HepG2 (cell line): ENCODE data around the gene NAALADL1. TPM values are rescaled to one million over a fixed set of nuclear protein-coding genes. Genes with fewer than 3 reads are reported as not detected.

Experiments used
- ATAC-seq: fragments of 200-7000 bp; cut with Tn5 transposase; 3 replicates; pipeline ENCODE4 v1.9.1; 2020; ENCODE audit warnings: mild to moderate bottlenecking, moderate library complexity
- BruUV-seq: library from RNA; stranded (reverse); fragments of 400-500 nt; replicated peaks from 2 replicates; lab custom pipeline; 2021; lab: Mats Ljungman, UMichigan
- CTCF ChIA-PET: fragments of 300-600 bp; formaldehyde crosslinking; extraction: SDS; loops from one replicate; lab custom pipeline; 2021; ENCODE audit warnings: low total read pairs, inconsistent platforms, low intra/inter-chr PET ratio; lab: Yijun Ruan, JAX
- POLR2A ChIA-PET: fragments of 350-600 bp; sonication (Branson Sonifier 250); formaldehyde crosslinking; loops from one replicate; lab custom pipeline; 2020; ENCODE audit warnings: antibody characterized with exemption, inconsistent platforms; lab: Yijun Ruan, JAX
- DNase-seq: peaks from one replicate; pipeline ENCODE4 v3.0.0-alpha.2; 2015; ENCODE audit warnings: low spot score
- FAIRE-seq: peaks from 3 replicates; lab custom pipeline; 2011; peaks lifted over from hg19 to GRCh38; lab: Jason Lieb, UNC
- H2AFZ ChIP-seq: one replicate; pipeline ENCODE4 v1.6.1; 2011; ENCODE audit warnings: low read length, inconsistent platforms
- H3K27ac ChIP-seq: fragments of 300-600 bp; 3 replicates; pipeline ENCODE4 v1.8.0; 2011; ENCODE audit warnings: mixed run types, mild to moderate bottlenecking, mixed read lengths, low read length, inconsistent platforms; ENCODE audit not compliant: insufficient read depth; ENCODE audit errors: extremely low read length
- H3K27me3 ChIP-seq, 2 experiments: fragments of 200-600 bp in 1 of 2; 2 replicates in 1 of 2; 3 replicates in 1 of 2; pipeline versions ENCODE4 v1.6.0 to v1.8.0; 2011; ENCODE audit warnings: low read length in 2 of 2, mild to moderate bottlenecking in 2 of 2, moderate library complexity in 2 of 2, inconsistent platforms in 1 of 2; ENCODE audit not compliant: insufficient read depth in 2 of 2, control insufficient read depth in 1 of 2
- H3K36me3 ChIP-seq, 2 experiments: fragments of 200-600 bp in 1 of 2; replicated peaks in 1 of 2; 2 replicates in 1 of 2; 3 replicates in 1 of 2; pipeline versions ENCODE4 v1.5.1 to v1.8.0; 2011; ENCODE audit warnings: low read length in 2 of 2, inconsistent platforms in 1 of 2; ENCODE audit not compliant: insufficient read depth in 2 of 2, control insufficient read depth in 1 of 2
- H3K4me1 ChIP-seq: 2 replicates; pipeline ENCODE4 v1.5.1; 2012; ENCODE audit warnings: low read length, inconsistent platforms; ENCODE audit not compliant: insufficient read depth
- H3K4me2 ChIP-seq: 2 replicates; pipeline ENCODE4 v1.6.0; 2011; ENCODE audit warnings: low read depth, low read length, inconsistent platforms
- H3K4me3 ChIP-seq, 3 experiments: fragments of 200-600 bp in 1 of 3; sonication (generic), shearing (Covaris generic) in 1 of 3; replicated peaks in 1 of 3; 2 replicates each; pipeline ENCODE4 v1.5.1; 2011 to 2016; ENCODE audit warnings: low read length in 3 of 3, inconsistent platforms in 2 of 3, low read depth in 2 of 3, mild to moderate bottlenecking in 2 of 3, control low read depth in 1 of 3, mixed read lengths in 1 of 3; ENCODE audit not compliant: insufficient read depth in 1 of 3
- H3K79me2 ChIP-seq: one replicate; pipeline ENCODE4 v1.6.1; 2011; ENCODE audit warnings: low read length, inconsistent platforms; ENCODE audit not compliant: insufficient read depth
- H3K9ac ChIP-seq: 2 replicates; pipeline ENCODE4 v1.6.0; 2011; ENCODE audit warnings: mild to moderate bottlenecking, low read depth, low read length, inconsistent platforms; ENCODE audit not compliant: insufficient read depth
- H3K9me3 ChIP-seq: 2 replicates; pipeline ENCODE4 v1.5.1; 2012; ENCODE audit warnings: mild to moderate bottlenecking, low read length
- H4K20me1 ChIP-seq: 2 replicates; pipeline ENCODE4 v1.6.0; 2011; ENCODE audit warnings: inconsistent platforms, mild to moderate bottlenecking, low read length, moderate library complexity; ENCODE audit not compliant: insufficient read depth
- HMG20B ChIP-seq: conservative IDR thresholded peaks from 2 replicates; pipeline ENCODE4 v1.6.1; 2016; ENCODE audit warnings: missing genetic modification reagents, missing compliant biosample characterization
- HNRNPH1 ChIP-seq: fragments of 200-400 bp; formaldehyde crosslinking; optimal IDR thresholded peaks from 2 replicates; pipeline ENCODE3; 2017; ENCODE audit warnings: mild to moderate bottlenecking, low read depth, low read length
- HOXD1 ChIP-seq: sonication (generic); formaldehyde crosslinking; IDR thresholded peaks from 2 replicates; pipeline ENCODE4 v1.5.0; 2020; ENCODE audit warnings: missing genetic modification reagents
- LCORL ChIP-seq, 2 experiments: fragments of 450-650 bp in 1 of 2; sonication (generic) in 1 of 2; formaldehyde crosslinking in 1 of 2; IDR thresholded peaks; 2 replicates each; pipeline versions ENCODE4 v1.5.0 to v1.6.1; 2017 to 2020; ENCODE audit warnings: antibody characterized with exemption in 1 of 2, missing genetic modification reagents in 1 of 2
- MEIS1 ChIP-seq: sonication (generic); formaldehyde crosslinking; IDR thresholded peaks from 2 replicates; pipeline ENCODE4 v1.9.0; 2021; ENCODE audit warnings: mild to moderate bottlenecking, missing genetic modification reagents, moderate library complexity, borderline replicate concordance
- NR2F6 ChIP-seq, 2 experiments: IDR thresholded peaks; 2 replicates each; pipeline ENCODE4 v1.6.1; 2016; ENCODE audit warnings: antibody characterized with exemption in 1 of 2, mild to moderate bottlenecking in 1 of 2
- TSC22D2 ChIP-seq: sonication (generic); formaldehyde crosslinking; IDR thresholded peaks from 2 replicates; pipeline ENCODE4 v1.5.1; 2020; ENCODE audit warnings: missing genetic modification reagents, mild to moderate bottlenecking, borderline replicate concordance
- ZFX ChIP-seq: sonication (generic); formaldehyde crosslinking; IDR thresholded peaks from 2 replicates; pipeline ENCODE4 v1.4.0; 2020; ENCODE audit warnings: mild to moderate bottlenecking, low read depth, missing genetic modification reagents, moderate library complexity
- ZFY ChIP-seq: sonication (generic); formaldehyde crosslinking; IDR thresholded peaks from 2 replicates; pipeline ENCODE4 v1.4.0; 2020; ENCODE audit warnings: missing genetic modification reagents
- ZNF296 ChIP-seq: sonication (generic); formaldehyde crosslinking; conservative IDR thresholded peaks from 2 replicates; pipeline ENCODE4 v1.5.0; 2020; ENCODE audit warnings: mild to moderate bottlenecking, missing genetic modification reagents
- ZNF607 ChIP-seq: sonication (generic); formaldehyde crosslinking; IDR thresholded peaks from 2 replicates; pipeline ENCODE4 v1.5.1; 2020; ENCODE audit warnings: missing genetic modification reagents, mild to moderate bottlenecking, borderline replicate concordance
- ZNF672 ChIP-seq: sonication (generic); formaldehyde crosslinking; IDR thresholded peaks from 2 replicates; pipeline ENCODE4 v1.8.1; 2022; ENCODE audit warnings: missing genetic modification reagents
- ZNF788 ChIP-seq: sonication (generic); formaldehyde crosslinking; IDR thresholded peaks from 2 replicates; pipeline ENCODE4 v1.5.0; 2020; ENCODE audit warnings: mild to moderate bottlenecking, missing genetic modification reagents, borderline replicate concordance
- WGBS: methylation state at CpG from one replicate; pipeline ENCODE4 v1.1.6; 2017; ENCODE audit warnings: low lambda C conversion rate; 5-methylcytosine and 5-hydroxymethylcytosine counted together
- in situ Hi-C: cut with HindIII; loops from 2 replicates; pipeline ENCODE4 v1.10.0; 2017; ENCODE audit warnings: low pct_unique_long_range_greater_than_20kb; ENCODE audit not compliant: extremely low pct_ligation_motif_present
- intact Hi-C: fragments of 100-400 bp; cut with micrococcal nuclease; formaldehyde crosslinking; loops from one replicate; pipeline ENCODE4 v1.10.0; 2022; ENCODE audit not compliant: unreplicated experiment
- polyA plus RNA-seq, 8 experiments: library from polyadenylated mRNA; depleted of rRNA in 3 of 8; stranded (reverse) in 7 of 8; unstranded in 1 of 8; fragments of >200 nt; fragmentation: Illumina TruSeq in 4 of 8; extraction: Trizol in 4 of 8; gene quantifications; 2 replicates each; pipeline versions ENCODE4 v1.2.1 to v1.2.3, GENCODE V29; 2011 to 2016; ENCODE audit warnings: low read depth in 4 of 8, missing spikeins in 1 of 8, mixed read lengths in 1 of 8; ENCODE audit not compliant: insufficient read depth in 1 of 8
- total RNA-seq, 5 experiments: library from RNA; depleted of rRNA; stranded (reverse); fragments of >200 nt; fragmentation: Illumina TruSeq; extraction: Trizol; gene quantifications; 2 replicates each; pipeline ENCODE4 v1.2.3, GENCODE V29; 2016; ENCODE audit warnings: low read depth in 1 of 5
- TF ChIP-seq, protein P1 (sequence below), 2 experiments: sonication (generic) in 1 of 2; formaldehyde crosslinking in 1 of 2; IDR thresholded peaks; 2 replicates each; pipeline versions ENCODE4 v1.4.0 to v1.6.1; 2018 to 2020; ENCODE audit warnings: missing genetic modification reagents in 2 of 2, borderline replicate concordance in 1 of 2, low read depth in 1 of 2, mild to moderate bottlenecking in 1 of 2, missing biosample characterization in 1 of 2
- TF ChIP-seq, protein P2 (sequence below): sonication (generic); formaldehyde crosslinking; IDR thresholded peaks from 2 replicates; pipeline ENCODE4 v1.5.1; 2020; ENCODE audit warnings: mild to moderate bottlenecking, missing genetic modification reagents, moderate library complexity
- TF ChIP-seq, protein P3 (sequence below): sonication (generic); formaldehyde crosslinking; IDR thresholded peaks from 2 replicates; pipeline ENCODE4 v1.8.0; 2023; ENCODE audit warnings: mild to moderate bottlenecking, missing genetic modification reagents
- TF ChIP-seq, protein P4 (sequence below): IDR thresholded peaks from 2 replicates; pipeline ENCODE4 v1.6.1; 2018; ENCODE audit warnings: missing genetic modification reagents, mild to moderate bottlenecking, missing compliant biosample characterization

The NAALADL1 gene
- total and polyA plus RNA-seq, 2 of the 13 experiments (the other 11 are each of a cell fraction or from before 2014, with no cell fraction given) = 9.3 to 33.9 TPM

DNA sequence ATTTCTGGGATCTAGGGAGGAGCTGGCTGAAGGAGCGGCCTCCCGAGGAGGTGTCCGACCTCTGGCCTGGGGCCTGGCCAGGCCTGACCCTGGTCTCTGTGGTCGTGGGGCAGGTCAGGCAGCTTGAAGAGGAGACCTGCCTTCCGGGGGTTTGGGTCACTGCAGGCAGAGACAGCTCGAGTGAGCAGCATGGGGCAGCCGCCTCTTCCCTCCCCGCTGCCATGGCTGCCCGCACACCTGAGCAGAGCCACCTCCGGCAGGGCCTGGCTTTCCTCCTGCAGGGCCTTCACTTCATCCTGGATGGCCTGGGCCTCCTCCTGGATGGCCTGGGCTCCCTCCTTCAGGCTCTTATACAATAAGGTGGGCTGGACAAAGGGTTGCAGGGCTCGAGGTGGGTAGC, 8.0 kb upstream of the NAALADL1 start (continued):
- TF ChIP-seq ZNF607 (CRISPR knock-in tag) (no peak), MEIS1 (CRISPR knock-in tag) (no peak)

DNA sequence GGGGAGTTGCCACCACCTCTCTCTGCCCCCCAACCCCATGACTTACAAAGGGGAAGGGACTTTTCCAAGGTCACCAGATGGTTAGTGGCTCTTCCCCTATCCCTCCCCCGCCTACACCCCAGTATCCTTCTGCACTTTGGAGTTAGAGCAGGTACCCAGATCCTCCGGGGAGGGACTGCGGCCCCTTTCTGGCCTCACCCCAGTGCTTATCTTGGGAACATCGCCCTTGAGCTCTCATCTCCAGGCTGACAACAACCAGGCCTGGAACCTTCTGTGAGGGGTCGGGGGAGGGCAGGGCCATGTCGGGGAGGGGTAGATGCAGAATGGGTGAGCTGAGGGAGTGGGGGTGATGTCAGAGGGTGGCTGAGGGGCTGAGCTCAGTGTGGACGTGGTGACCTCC, 7.5 kb upstream of the NAALADL1 start:
- H3K9me3 ChIP-seq = no peaks in the 10 kb centered on the region
- DNase-seq = no peak
- H3K36me3 ChIP-seq = no peaks in the 10 kb centered on the region
- peak overlapping the region; percentile 74 for H3K9ac ChIP-seq
- ChIA-PET POLR2A (interaction anchor here (0.5 to 2.2 kb wide), 16 partner anchors 10 to 357 kb away, joined by 3 to 10 read pairs (median 4); partner anchors contain the start of genes ARL2, NEAT1, SAC3D1 and TM7SF2), CTCF (no interaction called here)
- peak overlapping the region; percentile 65 to 79 (median 67) for H3K4me3 ChIP-seq
- BruUV-seq = no TSS peak
- intact Hi-C loops = no loop called here
- peak overlapping the region; percentile 59 for H3K27ac ChIP-seq
- H3K27me3 ChIP-seq = no peaks in the 10 kb centered on the region
- H3K79me2 ChIP-seq = no peaks in the 10 kb centered on the region
- H4K20me1 ChIP-seq = no peaks in the 10 kb centered on the region
- H3K4me2 ChIP-seq = peak overlapping the region; percentile 87
- in situ Hi-C loops = loop anchor here (5.0 kb wide), 1 partner anchor 39 kb away; the partner anchor contains the start of gene SNX15
- no peak for FAIRE-seq
- WGBS = 12% methylated on average over 7 of the region's 7 CpGs
- peak; percentile 9 for ATAC-seq
- peaks cover 40% of the 10 kb centered on the region for H3K4me1 ChIP-seq
- no peak overlapping the region for H2AFZ ChIP-seq
- no peak for TF ChIP-seq HOXD1
- no peak for TF ChIP-seq ZNF296 (CRISPR knock-in tag)
- no peak for TF ChIP-seq ZFY (CRISPR knock-in tag)
- TF ChIP-seq, protein P1, sequence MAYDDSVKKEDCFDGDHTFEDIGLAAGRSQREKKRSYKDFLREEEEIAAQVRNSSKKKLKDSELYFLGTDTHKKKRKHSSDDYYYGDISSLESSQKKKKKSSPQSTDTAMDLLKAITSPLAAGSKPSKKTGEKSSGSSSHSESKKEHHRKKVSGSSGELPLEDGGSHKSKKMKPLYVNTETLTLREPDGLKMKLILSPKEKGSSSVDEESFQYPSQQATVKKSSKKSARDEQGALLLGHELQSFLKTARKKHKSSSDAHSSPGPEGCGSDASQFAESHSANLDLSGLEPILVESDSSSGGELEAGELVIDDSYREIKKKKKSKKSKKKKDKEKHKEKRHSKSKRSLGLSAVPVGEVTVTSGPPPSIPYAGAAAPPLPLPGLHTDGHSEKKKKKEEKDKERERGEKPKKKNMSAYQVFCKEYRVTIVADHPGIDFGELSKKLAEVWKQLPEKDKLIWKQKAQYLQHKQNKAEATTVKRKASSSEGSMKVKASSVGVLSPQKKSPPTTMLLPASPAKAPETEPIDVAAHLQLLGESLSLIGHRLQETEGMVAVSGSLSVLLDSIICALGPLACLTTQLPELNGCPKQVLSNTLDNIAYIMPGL (CRISPR knock-in tag; IDR thresholded peaks at IDR 0.05; ENCODE audit: borderline replicate concordance in 1 of 2, low read depth in 1 of 2) = 0 out of 4 replicates have a peak, but pooled peaks of 1 of the 2 experiments have one; percentile 28
- TF ChIP-seq, protein P2, sequence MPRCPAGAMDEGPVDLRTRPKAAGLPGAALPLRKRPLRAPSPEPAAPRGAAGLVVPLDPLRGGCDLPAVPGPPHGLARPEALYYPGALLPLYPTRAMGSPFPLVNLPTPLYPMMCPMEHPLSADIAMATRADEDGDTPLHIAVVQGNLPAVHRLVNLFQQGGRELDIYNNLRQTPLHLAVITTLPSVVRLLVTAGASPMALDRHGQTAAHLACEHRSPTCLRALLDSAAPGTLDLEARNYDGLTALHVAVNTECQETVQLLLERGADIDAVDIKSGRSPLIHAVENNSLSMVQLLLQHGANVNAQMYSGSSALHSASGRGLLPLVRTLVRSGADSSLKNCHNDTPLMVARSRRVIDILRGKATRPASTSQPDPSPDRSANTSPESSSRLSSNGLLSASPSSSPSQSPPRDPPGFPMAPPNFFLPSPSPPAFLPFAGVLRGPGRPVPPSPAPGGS (CRISPR knock-in tag) = no peak
- peak; percentile 25 for TF ChIP-seq HNRNPH1
- 0 out of 2 replicates have a peak, but pooled peaks have one; percentile 33 for TF ChIP-seq NR2F6 (IDR thresholded peaks at IDR 0.05)
- TF ChIP-seq NR2F6 (CRISPR knock-in tag; IDR thresholded peaks at IDR 0.05) = no peak
- TF ChIP-seq TSC22D2 (CRISPR knock-in tag) = 0 out of 2 replicates have a peak, but pooled peaks have one; percentile 5
- no peak for TF ChIP-seq ZFX (CRISPR knock-in tag)
- no peak for TF ChIP-seq ZNF788 (CRISPR knock-in tag)
- TF ChIP-seq, protein P3, sequence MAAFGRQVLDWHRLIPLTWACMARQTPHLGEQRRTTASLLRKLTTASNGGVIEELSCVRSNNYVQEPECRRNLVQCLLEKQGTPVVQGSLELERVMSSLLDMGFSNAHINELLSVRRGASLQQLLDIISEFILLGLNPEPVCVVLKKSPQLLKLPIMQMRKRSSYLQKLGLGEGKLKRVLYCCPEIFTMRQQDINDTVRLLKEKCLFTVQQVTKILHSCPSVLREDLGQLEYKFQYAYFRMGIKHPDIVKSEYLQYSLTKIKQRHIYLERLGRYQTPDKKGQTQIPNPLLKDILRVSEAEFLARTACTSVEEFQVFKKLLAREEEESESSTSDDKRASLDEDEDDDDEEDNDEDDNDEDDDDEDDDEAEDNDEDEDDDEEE (CRISPR knock-in tag) = 0 out of 2 replicates have a peak, but pooled peaks have one; percentile 10
- TF ChIP-seq LCORL (IDR thresholded peaks at IDR 0.05) = no peak
- TF ChIP-seq LCORL (CRISPR knock-in tag; IDR thresholded peaks at IDR 0.05) = 0 out of 2 replicates have a peak, but pooled peaks have one; percentile 39
- no peak for TF ChIP-seq ZNF672
- TF ChIP-seq HMG20B (CRISPR knock-in tag) = no peak
- TF ChIP-seq, protein P4, sequence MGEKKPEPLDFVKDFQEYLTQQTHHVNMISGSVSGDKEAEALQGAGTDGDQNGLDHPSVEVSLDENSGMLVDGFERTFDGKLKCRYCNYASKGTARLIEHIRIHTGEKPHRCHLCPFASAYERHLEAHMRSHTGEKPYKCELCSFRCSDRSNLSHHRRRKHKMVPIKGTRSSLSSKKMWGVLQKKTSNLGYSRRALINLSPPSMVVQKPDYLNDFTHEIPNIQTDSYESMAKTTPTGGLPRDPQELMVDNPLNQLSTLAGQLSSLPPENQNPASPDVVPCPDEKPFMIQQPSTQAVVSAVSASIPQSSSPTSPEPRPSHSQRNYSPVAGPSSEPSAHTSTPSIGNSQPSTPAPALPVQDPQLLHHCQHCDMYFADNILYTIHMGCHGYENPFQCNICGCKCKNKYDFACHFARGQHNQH (CRISPR knock-in tag) = 0 out of 2 replicates have a peak, but pooled peaks have one; percentile 12
